AML-193 (cell line): ENCODE results near the gene PTGER4.
A peak's percentile ranks its signal among the peaks of the same experiment; 100 is the strongest.

Experiments used
- DNase-seq, 2 experiments: peaks; one replicate each; lab custom pipeline; 2025; lab: John Stamatoyannopoulos, UW

Gene PTGER4

GRCh38 chr5:40669606-40670390 is 9.9 kb upstream of the PTGER4 start:
- peak; percentile 60 for DNase-seq

- peak; percentile 80 to 83 for DNase-seq
Measured at GRCh38 chr5:40672425-40672824, 7.3 kb upstream of the PTGER4 start.

GRCh38 chr5:40674661-40675235 is 5.0 kb upstream of the PTGER4 start:
- no peak for DNase-seq

- no peak for DNase-seq
Measured at GRCh38 chr5:40675396-40676133, 4.2 kb upstream of the PTGER4 start.

DNA sequence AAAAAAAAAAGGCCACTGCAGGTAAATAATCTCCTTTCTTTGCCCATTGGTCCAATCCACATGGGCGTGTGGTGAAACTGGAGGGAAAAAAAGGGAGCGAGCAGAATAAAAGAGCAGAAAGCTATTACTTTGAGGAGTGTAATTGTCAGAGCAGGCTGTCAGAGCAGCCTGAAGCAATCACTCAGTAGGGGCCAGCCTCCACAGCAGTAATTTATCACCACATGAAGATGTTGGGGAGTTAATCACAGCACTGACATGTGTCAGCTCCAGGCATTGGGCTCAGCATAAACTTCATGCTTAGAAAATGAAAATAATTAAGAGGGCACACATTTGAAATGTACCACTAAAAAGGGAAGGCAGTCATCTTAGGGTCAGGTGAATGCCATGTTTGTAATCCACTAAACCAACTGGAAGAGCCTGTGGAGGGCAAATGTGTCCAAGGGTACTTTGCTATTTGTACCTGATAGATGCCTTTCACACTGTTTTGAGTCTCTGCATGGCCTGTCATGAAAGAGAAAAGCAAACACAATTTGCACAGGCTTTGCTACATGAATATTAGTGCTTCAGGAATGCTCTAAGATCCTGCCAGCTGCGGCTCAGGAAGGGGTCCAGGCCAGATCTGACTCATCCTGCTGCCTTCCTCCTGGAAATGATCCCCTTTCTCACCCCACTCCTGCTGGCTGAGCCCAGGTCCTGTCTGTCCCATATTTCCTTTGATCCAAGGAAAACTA is 2.9 kb upstream of the PTGER4 start:
- no peak for DNase-seq

GRCh38 chr5:40677456-40677855 is 2.3 kb upstream of the PTGER4 start:
- DNase-seq = no peak

DNA sequence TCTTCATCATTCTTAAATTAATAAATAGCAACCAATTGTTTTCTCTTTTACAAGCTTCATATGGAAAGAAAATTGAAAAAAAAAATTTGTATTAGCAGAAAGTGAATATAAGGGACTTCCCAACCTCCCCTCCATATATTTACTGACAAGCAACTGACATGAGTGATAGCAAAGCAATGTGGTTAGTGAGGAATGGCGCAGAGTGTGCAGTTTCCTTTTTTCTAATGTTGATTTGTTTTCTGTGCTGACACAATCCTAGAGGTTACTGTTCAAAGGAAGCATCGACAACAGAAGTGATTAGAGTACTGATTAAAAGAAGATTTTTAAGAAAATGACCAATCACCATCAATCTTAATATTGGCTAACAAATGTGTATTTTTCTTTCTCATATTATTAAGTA is 1.7 kb upstream of the PTGER4 start:
- DNase-seq = peak; percentile 44 to 50

GRCh38 chr5:40678460-40679147 is 1.1 kb upstream of the PTGER4 start:
- DNase-seq = peak in 1 of 2 experiments; percentile 48

- DNase-seq = peak; percentile 85 to 89
Measured at GRCh38 chr5:40679148-40679912, 385 bp upstream of the PTGER4 start.

DNA sequence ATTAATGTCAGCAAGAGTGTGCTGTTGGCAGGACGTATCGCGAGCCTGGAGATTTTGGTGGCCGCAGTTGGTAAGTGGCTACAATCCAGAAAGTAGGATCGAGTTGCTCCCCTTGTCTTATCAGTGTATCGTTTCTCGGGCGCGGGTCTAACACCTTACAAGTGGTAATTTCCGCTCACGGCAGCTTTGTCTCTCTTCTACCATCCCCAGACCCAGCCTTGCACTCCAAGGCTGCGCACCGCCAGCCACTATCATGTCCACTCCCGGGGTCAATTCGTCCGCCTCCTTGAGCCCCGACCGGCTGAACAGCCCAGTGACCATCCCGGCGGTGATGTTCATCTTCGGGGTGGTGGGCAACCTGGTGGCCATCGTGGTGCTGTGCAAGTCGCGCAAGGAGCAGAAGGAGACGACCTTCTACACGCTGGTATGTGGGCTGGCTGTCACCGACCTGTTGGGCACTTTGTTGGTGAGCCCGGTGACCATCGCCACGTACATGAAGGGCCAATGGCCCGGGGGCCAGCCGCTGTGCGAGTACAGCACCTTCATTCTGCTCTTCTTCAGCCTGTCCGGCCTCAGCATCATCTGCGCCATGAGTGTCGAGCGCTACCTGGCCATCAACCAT is 1.1 kb downstream of the PTGER4 start:
- DNase-seq = peak in 1 of 2 experiments; percentile 40

DNA sequence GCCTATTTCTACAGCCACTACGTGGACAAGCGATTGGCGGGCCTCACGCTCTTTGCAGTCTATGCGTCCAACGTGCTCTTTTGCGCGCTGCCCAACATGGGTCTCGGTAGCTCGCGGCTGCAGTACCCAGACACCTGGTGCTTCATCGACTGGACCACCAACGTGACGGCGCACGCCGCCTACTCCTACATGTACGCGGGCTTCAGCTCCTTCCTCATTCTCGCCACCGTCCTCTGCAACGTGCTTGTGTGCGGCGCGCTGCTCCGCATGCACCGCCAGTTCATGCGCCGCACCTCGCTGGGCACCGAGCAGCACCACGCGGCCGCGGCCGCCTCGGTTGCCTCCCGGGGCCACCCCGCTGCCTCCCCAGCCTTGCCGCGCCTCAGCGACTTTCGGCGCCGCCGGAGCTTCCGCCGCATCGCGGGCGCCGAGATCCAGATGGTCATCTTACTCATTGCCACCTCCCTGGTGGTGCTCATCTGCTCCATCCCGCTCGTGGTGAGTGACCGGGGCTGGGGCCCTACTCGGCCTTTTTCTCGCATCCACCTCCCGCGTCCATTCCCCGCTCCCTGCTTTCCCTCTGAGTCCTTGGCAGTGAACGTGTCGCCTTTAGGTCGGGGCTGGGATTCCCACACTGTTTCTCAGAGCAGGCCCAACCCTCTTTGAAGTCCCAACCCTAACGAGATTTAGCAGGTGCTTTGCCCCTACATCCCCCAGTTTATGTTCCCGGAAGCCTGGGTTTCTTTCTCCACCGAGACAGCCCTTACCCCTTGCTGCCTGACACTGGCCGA is 1.8 kb downstream of the PTGER4 start:
- DNase-seq = peak; percentile 40 to 51

DNA sequence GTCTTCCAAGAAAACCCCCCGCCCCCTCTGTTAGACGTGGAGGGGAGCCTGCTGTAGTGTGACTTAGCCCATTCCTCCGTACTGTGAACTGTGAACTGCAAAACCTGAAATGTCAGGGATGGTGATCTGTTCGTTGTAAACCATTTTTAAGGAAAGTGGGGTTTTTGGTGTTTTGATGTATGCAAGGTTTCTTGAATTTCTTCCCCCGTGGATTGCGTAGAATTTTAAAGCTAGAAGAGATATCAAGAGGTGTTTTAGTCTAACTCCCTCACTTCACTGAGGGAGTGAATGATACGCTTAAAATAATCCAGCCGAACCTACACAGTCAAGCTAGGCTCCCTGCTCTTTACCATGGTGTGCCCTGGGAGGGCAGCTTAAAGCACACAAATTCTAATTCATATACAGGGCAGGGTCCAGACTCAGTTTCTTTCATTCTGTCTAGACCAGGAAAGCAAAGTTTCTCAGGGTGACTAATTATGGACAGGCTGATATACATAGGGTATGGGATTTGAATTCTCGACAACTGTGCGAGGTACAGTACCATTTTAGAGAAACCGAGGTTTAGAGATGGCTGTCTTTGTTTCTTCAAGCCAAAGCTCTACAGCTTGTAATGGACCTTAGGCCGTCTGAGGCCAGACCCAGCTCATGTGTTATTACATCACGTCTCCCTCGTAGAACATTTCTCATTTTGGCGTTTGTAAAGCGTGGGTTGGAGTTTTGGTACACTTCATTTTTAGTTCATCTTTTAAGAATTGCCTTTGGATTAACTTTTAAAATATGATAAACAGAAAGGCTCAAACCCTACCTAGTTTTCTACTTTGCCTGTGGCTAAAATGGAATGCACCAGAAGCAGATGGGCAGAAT is 2.7 kb downstream of the PTGER4 start:
- peak in 1 of 2 experiments; percentile 23 for DNase-seq

- no peak for DNase-seq
Measured at GRCh38 chr5:40683305-40683704, 3.6 kb downstream of the PTGER4 start.

GRCh38 chr5:40685193-40685592 is 5.5 kb downstream of the PTGER4 start:
- DNase-seq = no peak

GRCh38 chr5:40685976-40686486 is 6.3 kb downstream of the PTGER4 start:
- no peak for DNase-seq

- no peak for DNase-seq
Measured at GRCh38 chr5:40687321-40687720, 7.6 kb downstream of the PTGER4 start.

GRCh38 chr5:40688127-40688761 is 8.5 kb downstream of the PTGER4 start:
- peak; percentile 73 to 81 for DNase-seq

DNA sequence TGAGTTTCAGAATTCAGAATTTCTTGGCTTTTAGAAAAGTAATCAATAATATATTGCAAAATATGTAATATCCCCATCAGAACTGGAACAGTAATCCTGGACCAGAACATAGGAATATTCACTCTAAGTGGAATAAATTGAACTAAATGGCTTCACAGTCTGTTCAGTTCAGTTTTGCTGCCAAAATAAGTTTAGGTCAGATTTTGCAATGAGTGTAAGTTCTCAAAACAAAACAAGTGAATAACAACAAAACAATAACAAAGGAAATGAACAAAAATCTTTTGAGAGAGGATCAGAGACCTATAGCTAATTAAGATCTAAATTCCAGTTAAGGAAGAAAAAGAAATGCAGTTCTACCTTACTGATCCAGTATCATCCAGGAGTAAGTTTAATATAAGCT is 9.3 kb downstream of the PTGER4 start:
- no peak for DNase-seq
